Neural cell (in vitro differentiated cells): Measurements from ENCODE around the gene TUBB4B. TPM values are rescaled to one million over a fixed set of nuclear protein-coding genes. Genes with fewer than 3 reads are reported as not detected.

Experiments used
- H2AFZ ChIP-seq: fragments of 200-600, 300-800 bp; sonication (generic), shearing (Covaris generic); 2 replicates; pipeline ENCODE4 v1.6.0; 2014; ENCODE audit warnings: low read depth, mild to moderate bottlenecking, antibody characterized with exemption, low read length, moderate library complexity
- H3F3A ChIP-seq: fragments of 200-600 bp; shearing (Covaris generic); 2 replicates; pipeline ENCODE4 v1.6.1; 2016; ENCODE audit warnings: mild to moderate bottlenecking, moderate library complexity, mixed read lengths, antibody characterized with exemption, low read length; ENCODE audit not compliant: insufficient read depth, poor library complexity, severe bottlenecking
- H3K27ac ChIP-seq: fragments of 200-600, 300-800 bp; sonication (generic), shearing (Covaris generic); 2 replicates; pipeline ENCODE4 v1.5.1; 2014; ENCODE audit warnings: mild to moderate bottlenecking, low read length, moderate library complexity
- H3K27me3 ChIP-seq: fragments of 300-800, 200-600 bp; sonication (generic), shearing (Covaris generic); 2 replicates; pipeline ENCODE4 v1.6.0; 2014; ENCODE audit warnings: mild to moderate bottlenecking, low read depth, low read length, moderate library complexity; ENCODE audit not compliant: insufficient read depth
- H3K36me3 ChIP-seq: fragments of 300-800, 200-600 bp; sonication (generic), shearing (Covaris generic); 2 replicates; pipeline ENCODE4 v1.5.1; 2014; ENCODE audit warnings: mild to moderate bottlenecking, antibody characterized with exemption, low read length, moderate library complexity; ENCODE audit not compliant: insufficient read depth
- H3K4me2 ChIP-seq: fragments of 300-800, 200-600 bp; sonication (generic), shearing (Covaris generic); 2 replicates; pipeline ENCODE4 v1.6.0; 2014; ENCODE audit warnings: mild to moderate bottlenecking, low read length
- H3K4me3 ChIP-seq: fragments of 300-800, 200-600 bp; sonication (generic), shearing (Covaris generic); 2 replicates; pipeline ENCODE4 v1.5.1; 2014; ENCODE audit warnings: mild to moderate bottlenecking, low read length, moderate library complexity
- H3K79me2 ChIP-seq: fragments of 200-600 bp; shearing (Covaris generic); replicated peaks from 2 replicates; pipeline ENCODE4 v1.6.0; 2014; ENCODE audit warnings: mild to moderate bottlenecking, low read length, moderate library complexity; ENCODE audit not compliant: insufficient read depth
- H3K9ac ChIP-seq: fragments of 300-800, 200-600 bp; sonication (generic), shearing (Covaris generic); 2 replicates; pipeline ENCODE4 v1.6.1; 2016; ENCODE audit warnings: mild to moderate bottlenecking, low read length, mixed read lengths
- H3K9me2 ChIP-seq: fragments of 200-600 bp; shearing (Covaris generic); 2 replicates; pipeline ENCODE4 v1.6.1; 2016; ENCODE audit warnings: mild to moderate bottlenecking, low read length, mixed read lengths; ENCODE audit not compliant: insufficient read depth
- H3K9me3 ChIP-seq: fragments of 200-600, 300-800 bp; sonication (generic), shearing (Covaris generic); 2 replicates; pipeline ENCODE4 v1.6.1; 2016; ENCODE audit warnings: mild to moderate bottlenecking, mixed run types, low read length, moderate library complexity, mixed read lengths
- H4K20me1 ChIP-seq: fragments of 200-600 bp; shearing (Covaris generic); 2 replicates; pipeline ENCODE4 v1.6.1; 2016; ENCODE audit warnings: mild to moderate bottlenecking, mixed run types; ENCODE audit not compliant: insufficient read depth
- EP300 ChIP-seq: fragments of 450-650 bp; conservative IDR thresholded peaks from 2 replicates; pipeline ENCODE4 v1.6.1; 2014; ENCODE audit warnings: antibody characterized with exemption, mild to moderate bottlenecking, moderate library complexity; ENCODE audit not compliant: poor library complexity, severe bottlenecking
- EZH2 ChIP-seq: fragments of 200-600, 300-800 bp; shearing (Covaris generic), sonication (generic); IDR thresholded peaks from 2 replicates; pipeline ENCODE4 v1.6.1; 2014; ENCODE audit warnings: antibody characterized with exemption, low read length, borderline replicate concordance, mild to moderate bottlenecking; ENCODE audit not compliant: insufficient read depth, poor library complexity, severe bottlenecking
- MXI1 ChIP-seq: fragments of 450-650 bp; conservative IDR thresholded peaks from 2 replicates; pipeline ENCODE4 v1.6.1; 2014; ENCODE audit warnings: antibody characterized with exemption, mild to moderate bottlenecking; ENCODE audit not compliant: poor library complexity, severe bottlenecking
- POLR2AphosphoS5 ChIP-seq: IDR thresholded peaks from 2 replicates; pipeline ENCODE4 v1.6.1; 2012
- RAD21 ChIP-seq: fragments of 450-650 bp; conservative IDR thresholded peaks from 2 replicates; pipeline ENCODE4 v1.6.1; 2014; ENCODE audit warnings: antibody characterized with exemption, mild to moderate bottlenecking, moderate library complexity
- SMC3 ChIP-seq: fragments of 450-650 bp; conservative IDR thresholded peaks from 2 replicates; pipeline ENCODE4 v1.6.1; 2014; ENCODE audit warnings: antibody characterized with exemption, mild to moderate bottlenecking, moderate library complexity; ENCODE audit not compliant: poor library complexity
- TAF1 ChIP-seq: IDR thresholded peaks from 2 replicates; pipeline ENCODE4 v1.6.1; 2012; ENCODE audit warnings: low read depth
- polyA plus RNA-seq: library from polyadenylated mRNA; depleted of rRNA; stranded (reverse); fragments of >200 nt; gene quantifications from 2 replicates; pipeline ENCODE4 v1.2.3, GENCODE V29; 2014
- TF ChIP-seq, protein P1 (sequence below): fragments of 450-650 bp; IDR thresholded peaks from 2 replicates; pipeline ENCODE4 v1.5.1; 2014; ENCODE audit warnings: antibody characterized with exemption, mild to moderate bottlenecking, moderate library complexity; ENCODE audit not compliant: poor library complexity, severe bottlenecking
- TF ChIP-seq, protein P2 (sequence below): IDR thresholded peaks from 2 replicates; pipeline ENCODE4 v1.6.1; 2012; ENCODE audit warnings: borderline replicate concordance

The TUBB4B gene
- polyA plus RNA-seq, 1 donor from 2014 or later, result 60.3 TPM

DNA sequence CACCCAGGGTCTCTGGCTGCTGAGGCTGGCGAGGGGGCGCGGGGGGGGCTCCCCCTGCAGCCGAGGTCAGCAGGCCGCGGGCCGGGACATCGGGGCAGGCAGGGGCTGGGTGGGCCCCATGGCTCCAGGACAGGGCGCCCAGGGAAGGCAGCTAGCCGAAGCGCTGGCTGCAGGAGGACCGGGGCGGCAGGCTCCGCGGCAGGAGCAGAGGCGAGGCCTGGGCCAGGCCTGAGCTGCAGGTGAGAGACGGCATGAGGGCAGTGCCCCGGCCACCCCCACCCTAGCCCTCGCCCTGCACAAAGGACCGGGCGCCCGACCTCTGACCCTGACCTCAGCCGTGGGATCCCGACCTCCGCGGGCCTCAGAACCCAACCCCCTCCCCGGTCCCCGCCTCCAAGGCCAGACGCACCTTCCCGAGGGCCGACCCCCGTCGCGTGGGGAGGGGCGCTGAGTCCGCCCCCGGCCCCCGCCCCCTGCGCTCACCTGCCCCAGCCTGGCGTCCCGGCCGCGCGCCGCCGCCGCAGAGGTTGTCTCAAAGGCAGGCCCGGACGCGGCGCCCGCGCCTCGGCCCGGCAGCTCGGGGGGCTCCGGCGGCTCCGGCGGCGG lies 19.5 kb upstream of the TUBB4B start:
- Histone ChIP-seq H3K4me2 (no peak overlapping the region), H3K36me3 (no peaks in the 10 kb centered on the region), H3F3A (no peaks in the 10 kb centered on the region), H3K27me3 (no peaks in the 10 kb centered on the region), H2AFZ (no peak overlapping the region), H3K79me2 (no peaks in the 10 kb centered on the region), H3K9me3 (no peaks in the 10 kb centered on the region), H4K20me1 (no peaks in the 10 kb centered on the region), H3K4me3 (peak overlapping the region; percentile 77), H3K27ac (no peak overlapping the region), H3K9ac (peak overlapping the region; percentile 72), H3K9me2 (no peaks in the 10 kb centered on the region)
- TF ChIP-seq EZH2, result no peak

DNA sequence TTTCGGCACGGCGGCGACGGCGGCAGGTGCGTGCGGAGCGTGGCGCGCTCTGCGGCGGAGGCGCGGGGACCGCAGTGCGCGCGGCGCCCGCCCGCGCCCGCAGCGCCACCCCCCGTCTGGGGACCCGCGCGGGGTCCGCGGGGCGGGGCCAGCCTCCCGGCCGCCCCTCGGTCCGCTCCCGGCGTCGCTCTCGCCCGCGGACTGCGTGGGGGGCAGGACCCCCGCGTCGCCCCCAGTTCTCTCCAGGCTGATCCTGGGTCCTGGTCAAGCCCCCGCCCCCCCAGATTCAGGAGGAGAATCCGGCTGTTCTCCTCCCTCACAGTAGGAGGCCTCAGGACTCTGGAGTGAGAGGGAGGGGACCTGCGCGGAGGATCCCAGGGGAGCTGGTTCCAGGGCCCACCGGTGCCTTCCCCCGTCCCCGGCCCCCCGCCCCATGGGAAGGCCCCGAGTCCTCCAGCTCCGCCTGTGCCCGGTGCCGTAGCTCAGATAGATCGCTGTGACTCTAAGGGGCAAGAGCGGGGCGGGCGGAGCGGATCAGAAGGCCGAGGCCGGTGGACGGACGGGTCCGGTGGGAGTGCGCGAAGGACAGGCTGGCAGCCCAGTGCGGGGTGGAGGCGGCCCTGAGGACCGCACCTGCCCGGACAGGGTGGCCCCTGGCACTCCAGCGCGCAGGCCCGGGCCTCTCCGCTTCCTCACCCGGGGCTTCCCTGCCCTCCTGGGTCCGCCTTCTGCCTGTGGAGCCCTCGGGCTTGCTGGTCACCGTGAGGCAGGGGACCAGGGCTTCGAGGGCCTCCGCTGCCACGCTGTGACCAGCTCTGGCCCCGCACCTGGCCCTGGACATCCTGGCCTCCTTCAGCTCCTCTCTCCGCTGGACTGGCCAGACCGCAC lies 18.7 kb upstream of the TUBB4B start, which contains the start of gene RNF208:
RNF208 (minus strand) TSS at position 51 of the 888 bp plus-strand sequence. CDS start 1,028 bp downstream, outside the sequence.
- Histone ChIP-seq H3K9me3 (no peaks in the 10 kb centered on the region), H3F3A (no peaks in the 10 kb centered on the region), H3K9me2 (no peaks in the 10 kb centered on the region), H4K20me1 (no peaks in the 10 kb centered on the region), H3K4me2 (peak within 1 kb of the TSS; percentile 65), H3K4me3 (peak within 1 kb of the TSS; percentile 98), H3K9ac (peak within 1 kb of the TSS; percentile 89), H3K79me2 (no peaks in the 10 kb centered on the region), H3K27ac (peak within 1 kb of the TSS; percentile 61), H3K27me3 (no peaks in the 10 kb centered on the region), H2AFZ (peak within 1 kb of the TSS; percentile 65), H3K36me3 (no peaks in the 10 kb centered on the region)
- TF ChIP-seq MXI1 (no peak), POLR2AphosphoS5 (peak; percentile 27)
- TF ChIP-seq, protein P1, sequence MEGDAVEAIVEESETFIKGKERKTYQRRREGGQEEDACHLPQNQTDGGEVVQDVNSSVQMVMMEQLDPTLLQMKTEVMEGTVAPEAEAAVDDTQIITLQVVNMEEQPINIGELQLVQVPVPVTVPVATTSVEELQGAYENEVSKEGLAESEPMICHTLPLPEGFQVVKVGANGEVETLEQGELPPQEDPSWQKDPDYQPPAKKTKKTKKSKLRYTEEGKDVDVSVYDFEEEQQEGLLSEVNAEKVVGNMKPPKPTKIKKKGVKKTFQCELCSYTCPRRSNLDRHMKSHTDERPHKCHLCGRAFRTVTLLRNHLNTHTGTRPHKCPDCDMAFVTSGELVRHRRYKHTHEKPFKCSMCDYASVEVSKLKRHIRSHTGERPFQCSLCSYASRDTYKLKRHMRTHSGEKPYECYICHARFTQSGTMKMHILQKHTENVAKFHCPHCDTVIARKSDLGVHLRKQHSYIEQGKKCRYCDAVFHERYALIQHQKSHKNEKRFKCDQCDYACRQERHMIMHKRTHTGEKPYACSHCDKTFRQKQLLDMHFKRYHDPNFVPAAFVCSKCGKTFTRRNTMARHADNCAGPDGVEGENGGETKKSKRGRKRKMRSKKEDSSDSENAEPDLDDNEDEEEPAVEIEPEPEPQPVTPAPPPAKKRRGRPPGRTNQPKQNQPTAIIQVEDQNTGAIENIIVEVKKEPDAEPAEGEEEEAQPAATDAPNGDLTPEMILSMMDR, result no peak

DNA sequence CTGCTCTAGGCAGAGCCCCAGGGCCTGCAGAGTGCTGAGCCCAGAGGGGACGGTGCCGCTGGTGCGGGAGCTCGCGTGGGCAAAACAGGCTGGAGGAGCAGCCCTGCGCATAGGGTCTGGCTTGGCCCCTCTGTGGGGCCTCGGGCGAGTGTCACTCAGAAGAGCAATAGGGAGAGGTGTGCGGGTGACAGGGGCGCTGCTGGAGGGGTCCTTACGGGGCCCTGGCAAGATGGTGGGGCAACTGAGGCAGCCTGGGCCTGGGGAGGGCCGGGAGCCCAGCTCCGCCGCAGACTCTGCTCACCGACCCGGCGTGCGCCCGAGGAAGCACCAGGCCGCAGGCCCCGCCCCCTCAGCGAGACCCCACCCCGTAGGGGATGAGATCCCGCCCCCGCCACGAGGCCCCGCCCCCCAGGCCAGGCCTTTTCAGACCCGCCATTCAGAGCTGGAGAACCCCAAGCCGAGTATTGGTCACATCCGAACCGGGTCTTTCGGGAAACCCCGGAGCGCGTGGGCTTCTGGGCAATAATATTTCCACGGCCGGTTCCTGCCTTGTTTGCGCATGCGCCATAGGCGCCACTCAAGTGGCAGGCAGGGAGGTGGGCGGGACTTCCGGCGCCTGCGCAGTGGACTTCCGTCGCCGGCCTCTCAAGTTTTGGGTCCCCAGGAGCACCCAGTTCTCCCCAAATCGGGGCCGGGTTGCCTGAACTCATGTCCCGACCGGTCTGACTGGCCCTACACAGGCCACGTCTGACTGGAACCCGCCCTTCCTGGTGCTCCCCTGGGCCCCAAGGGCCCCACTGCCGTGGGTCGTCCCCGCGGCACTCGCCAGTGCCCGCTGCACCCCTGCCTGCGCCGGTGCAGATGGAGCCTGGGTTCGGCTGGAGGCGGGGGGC lies 17.8 kb upstream of the TUBB4B start:
- TF ChIP-seq, protein P1, result no peak
- TF ChIP-seq EP300 (no peak), RAD21 (no peak), MXI1 (no peak), EZH2 (no peak), SMC3 (no peak), POLR2AphosphoS5 (peak; percentile 52), TAF1 (peak; percentile 54)
- TF ChIP-seq, protein P2, sequence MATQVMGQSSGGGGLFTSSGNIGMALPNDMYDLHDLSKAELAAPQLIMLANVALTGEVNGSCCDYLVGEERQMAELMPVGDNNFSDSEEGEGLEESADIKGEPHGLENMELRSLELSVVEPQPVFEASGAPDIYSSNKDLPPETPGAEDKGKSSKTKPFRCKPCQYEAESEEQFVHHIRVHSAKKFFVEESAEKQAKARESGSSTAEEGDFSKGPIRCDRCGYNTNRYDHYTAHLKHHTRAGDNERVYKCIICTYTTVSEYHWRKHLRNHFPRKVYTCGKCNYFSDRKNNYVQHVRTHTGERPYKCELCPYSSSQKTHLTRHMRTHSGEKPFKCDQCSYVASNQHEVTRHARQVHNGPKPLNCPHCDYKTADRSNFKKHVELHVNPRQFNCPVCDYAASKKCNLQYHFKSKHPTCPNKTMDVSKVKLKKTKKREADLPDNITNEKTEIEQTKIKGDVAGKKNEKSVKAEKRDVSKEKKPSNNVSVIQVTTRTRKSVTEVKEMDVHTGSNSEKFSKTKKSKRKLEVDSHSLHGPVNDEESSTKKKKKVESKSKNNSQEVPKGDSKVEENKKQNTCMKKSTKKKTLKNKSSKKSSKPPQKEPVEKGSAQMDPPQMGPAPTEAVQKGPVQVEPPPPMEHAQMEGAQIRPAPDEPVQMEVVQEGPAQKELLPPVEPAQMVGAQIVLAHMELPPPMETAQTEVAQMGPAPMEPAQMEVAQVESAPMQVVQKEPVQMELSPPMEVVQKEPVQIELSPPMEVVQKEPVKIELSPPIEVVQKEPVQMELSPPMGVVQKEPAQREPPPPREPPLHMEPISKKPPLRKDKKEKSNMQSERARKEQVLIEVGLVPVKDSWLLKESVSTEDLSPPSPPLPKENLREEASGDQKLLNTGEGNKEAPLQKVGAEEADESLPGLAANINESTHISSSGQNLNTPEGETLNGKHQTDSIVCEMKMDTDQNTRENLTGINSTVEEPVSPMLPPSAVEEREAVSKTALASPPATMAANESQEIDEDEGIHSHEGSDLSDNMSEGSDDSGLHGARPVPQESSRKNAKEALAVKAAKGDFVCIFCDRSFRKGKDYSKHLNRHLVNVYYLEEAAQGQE, result peak; percentile 53
- H2AFZ ChIP-seq, result peak overlapping the region; percentile 91
- no peaks in the 10 kb centered on the region for H3F3A ChIP-seq
- no peaks in the 10 kb centered on the region for H3K79me2 ChIP-seq
- peak overlapping the region; percentile 89 for H3K4me2 ChIP-seq
- H3K27me3 ChIP-seq, result no peaks in the 10 kb centered on the region
- H3K9ac ChIP-seq, result peak overlapping the region; percentile 89
- H3K9me3 ChIP-seq, result no peaks in the 10 kb centered on the region
- H3K36me3 ChIP-seq, result no peaks in the 10 kb centered on the region
- no peaks in the 10 kb centered on the region for H4K20me1 ChIP-seq
- H3K4me3 ChIP-seq, result peak overlapping the region; percentile 98
- no peaks in the 10 kb centered on the region for H3K9me2 ChIP-seq
- H3K27ac ChIP-seq, result peak overlapping the region; percentile 61
